ENCODE data around the gene CCDC201. TPM values are rescaled to one million over a fixed set of nuclear protein-coding genes. Genes with fewer than 3 reads are reported as not detected.
A peak's percentile ranks its signal among the peaks of the same experiment; 100 is the strongest.

Gene CCDC201
- polyA plus RNA-seq, 2 of the 4 experiments (the other 2 are of a cell fraction): 0.03 TPM; not detected in 1

DNA sequence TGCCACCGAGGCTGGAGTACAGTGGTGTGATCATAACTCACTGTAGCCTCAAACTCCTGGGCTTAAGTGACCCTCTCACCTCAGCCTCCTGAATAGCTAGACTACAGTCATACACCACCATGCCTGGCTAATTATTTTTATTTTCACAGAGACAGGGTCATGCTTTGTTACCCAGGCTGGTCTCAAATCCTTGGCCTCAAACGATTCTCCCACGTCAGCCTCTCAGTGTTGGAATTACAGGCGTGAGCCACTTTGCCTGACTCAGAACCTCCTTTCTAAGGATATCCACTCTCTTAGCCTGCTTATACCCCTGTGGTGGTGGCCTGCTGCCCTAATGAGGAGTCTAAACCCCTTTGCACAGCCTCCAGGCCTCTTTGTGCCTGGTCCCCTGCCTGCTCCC lies 11.3 kb upstream of the CCDC201 start:
- DNase-seq (ENCODE audit: low read depth in 1 of 2, low spot score in 1 of 2) (no peak), FAIRE-seq (no peak), ATAC-seq (no peak)
- Histone ChIP-seq H3K4me2 (peak overlapping the region; percentile 72; the same call in 2 of the 3 replicates), H3K4me3 (no peak overlapping the region), H3K4me1 (peaks cover 72% of the 10 kb centered on the region), H3K9me3 (0 out of 3 replicates have a peak, but pooled peaks cover 4% of the 10 kb centered on the region), H3K27ac (peak overlapping the region; percentile 86 to 89)
- TF ChIP-seq FOSB (CRISPR knock-in tag; IDR thresholded peaks at IDR 0.05) (no peak), HDAC2 (IDR thresholded peaks at IDR 0.05) (no peak), MAFK (IDR thresholded peaks at IDR 0.05; ENCODE audit: partially characterized antibody) (no peak), POLR2AphosphoS2 (conservative IDR thresholded peaks at IDR 0.05; ENCODE audit: low read length) (no peak), SMC3 (IDR thresholded peaks at IDR 0.05) (no peak), RCOR1 (IDR thresholded peaks at IDR 0.05; ENCODE audit: low read depth, low read length) (no peak), USF2 (IDR thresholded peaks at IDR 0.05) (no peak), POLR2A (IDR thresholded peaks at IDR 0.05; ENCODE audit: low read length) (no peak), CHD4 (IDR thresholded peaks at IDR 0.05; ENCODE audit: borderline replicate concordance) (no peak), BHLHE40 (IDR thresholded peaks at IDR 0.05; ENCODE audit: low read depth, low read length) (no peak), TFCP2L1 (CRISPR knock-in tag; IDR thresholded peaks at IDR 0.05) (no peak)
- WGBS (ENCODE audit: missing lambda C conversion rate): 89% methylated on average over 4 of the region's 4 CpGs
- ChIA-PET POLR2A (no interaction called here), CTCF (interaction anchor here (0.7 to 7.8 kb wide), 7 partner anchors 8 to 1216 kb away, joined by 3 to 51 read pairs (median 4); partner anchors contain the start of genes CCDC201 and IGFBP3)

GRCh38 chr7:45882465-45882810 lies 9.6 kb upstream of the CCDC201 start:
- whole genome bisulfite sequencing (ENCODE audit: missing lambda C conversion rate): 75% methylated on average over 5 of the region's 5 CpGs
- POLR2A ChIA-PET: no interaction called here
- H3K4me3 ChIP-seq: no peak overlapping the region
- peak overlapping the region; percentile 86 to 89 for H3K27ac ChIP-seq
- peaks cover 63% of the 10 kb centered on the region for H3K4me1 ChIP-seq
- CTCF ChIA-PET: interaction anchor here (1.3 to 7.8 kb wide), 6 partner anchors 8 to 1299 kb away, joined by 3 to 51 read pairs (median 5); partner anchors contain the start of gene IGFBP3
- ATAC-seq (no peak), DNase-seq (ENCODE audit: low read depth in 1 of 2, low spot score in 1 of 2) (no peak), FAIRE-seq (no peak)
- peaks cover 14% of the 10 kb centered on the region; the same call in 2 of the 3 replicates for H3K9me3 ChIP-seq
- peak overlapping the region; percentile 71 for H3K4me2 ChIP-seq
- TF ChIP-seq RFX5 (IDR thresholded peaks at IDR 0.05): no peak
- TF ChIP-seq, protein P1, sequence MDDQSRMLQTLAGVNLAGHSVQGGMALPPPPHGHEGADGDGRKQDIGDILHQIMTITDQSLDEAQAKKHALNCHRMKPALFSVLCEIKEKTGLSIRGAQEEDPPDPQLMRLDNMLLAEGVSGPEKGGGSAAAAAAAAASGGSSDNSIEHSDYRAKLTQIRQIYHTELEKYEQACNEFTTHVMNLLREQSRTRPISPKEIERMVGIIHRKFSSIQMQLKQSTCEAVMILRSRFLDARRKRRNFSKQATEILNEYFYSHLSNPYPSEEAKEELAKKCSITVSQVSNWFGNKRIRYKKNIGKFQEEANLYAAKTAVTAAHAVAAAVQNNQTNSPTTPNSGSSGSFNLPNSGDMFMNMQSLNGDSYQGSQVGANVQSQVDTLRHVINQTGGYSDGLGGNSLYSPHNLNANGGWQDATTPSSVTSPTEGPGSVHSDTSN (IDR thresholded peaks at IDR 0.05): no peak
- no peak for TF ChIP-seq BHLHE40 (IDR thresholded peaks at IDR 0.05; ENCODE audit: low read depth, low read length)
- TF ChIP-seq ZFP36 (IDR thresholded peaks at IDR 0.05; ENCODE audit: borderline replicate concordance, partially characterized antibody): no peak
- no peak for TF ChIP-seq GATA3 (IDR thresholded peaks at IDR 0.05; ENCODE audit: borderline replicate concordance)
- no peak for TF ChIP-seq KDM1A (IDR thresholded peaks at IDR 0.05; ENCODE audit: low read depth)
- TF ChIP-seq EHF (CRISPR knock-in tag; IDR thresholded peaks at IDR 0.05): no peak
- no peak for TF ChIP-seq ATOH8 (CRISPR knock-in tag; IDR thresholded peaks at IDR 0.05; ENCODE audit: low read depth)
- no peak for TF ChIP-seq NR3C1 (IDR thresholded peaks at IDR 0.05)
- TF ChIP-seq MYC (IDR thresholded peaks at IDR 0.05; ENCODE audit: borderline replicate concordance, low read length): no peak
- no peak for TF ChIP-seq RAD21 (conservative IDR thresholded peaks at IDR 0.05 in 1 of 2, IDR thresholded peaks at IDR 0.05 in 1 of 2)
- TF ChIP-seq HDAC2 (IDR thresholded peaks at IDR 0.05): no peak
- TF ChIP-seq FOSB (CRISPR knock-in tag; IDR thresholded peaks at IDR 0.05): no peak
- TF ChIP-seq RARB (CRISPR knock-in tag; IDR thresholded peaks at IDR 0.05): no peak
- TF ChIP-seq, protein P2, sequence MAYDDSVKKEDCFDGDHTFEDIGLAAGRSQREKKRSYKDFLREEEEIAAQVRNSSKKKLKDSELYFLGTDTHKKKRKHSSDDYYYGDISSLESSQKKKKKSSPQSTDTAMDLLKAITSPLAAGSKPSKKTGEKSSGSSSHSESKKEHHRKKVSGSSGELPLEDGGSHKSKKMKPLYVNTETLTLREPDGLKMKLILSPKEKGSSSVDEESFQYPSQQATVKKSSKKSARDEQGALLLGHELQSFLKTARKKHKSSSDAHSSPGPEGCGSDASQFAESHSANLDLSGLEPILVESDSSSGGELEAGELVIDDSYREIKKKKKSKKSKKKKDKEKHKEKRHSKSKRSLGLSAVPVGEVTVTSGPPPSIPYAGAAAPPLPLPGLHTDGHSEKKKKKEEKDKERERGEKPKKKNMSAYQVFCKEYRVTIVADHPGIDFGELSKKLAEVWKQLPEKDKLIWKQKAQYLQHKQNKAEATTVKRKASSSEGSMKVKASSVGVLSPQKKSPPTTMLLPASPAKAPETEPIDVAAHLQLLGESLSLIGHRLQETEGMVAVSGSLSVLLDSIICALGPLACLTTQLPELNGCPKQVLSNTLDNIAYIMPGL (CRISPR knock-in tag; IDR thresholded peaks at IDR 0.05; ENCODE audit: borderline replicate concordance): no peak
- no peak for TF ChIP-seq MAZ (IDR thresholded peaks at IDR 0.05; ENCODE audit: borderline replicate concordance, low read depth, low read length)

Measured in A549 (cell line).